GM19395 (cell line): ENCODE results near the gene OPTN.
A peak's percentile ranks its signal among the peaks of the same experiment; 100 is the strongest.
"Not testable (repeated sequence)": the region's sequence is repeated elsewhere in the genome, so short reads cannot be mapped to it uniquely, and the experiment has no call there.

ENCODE experiments used
- ATAC-seq: cut with Tn5 transposase; IDR thresholded peaks from one replicate; pipeline ENCODE4 v1.9.1; 2021; ENCODE audit warnings: mild to moderate bottlenecking, moderate library complexity; ENCODE audit not compliant: unreplicated experiment

The OPTN gene

DNA sequence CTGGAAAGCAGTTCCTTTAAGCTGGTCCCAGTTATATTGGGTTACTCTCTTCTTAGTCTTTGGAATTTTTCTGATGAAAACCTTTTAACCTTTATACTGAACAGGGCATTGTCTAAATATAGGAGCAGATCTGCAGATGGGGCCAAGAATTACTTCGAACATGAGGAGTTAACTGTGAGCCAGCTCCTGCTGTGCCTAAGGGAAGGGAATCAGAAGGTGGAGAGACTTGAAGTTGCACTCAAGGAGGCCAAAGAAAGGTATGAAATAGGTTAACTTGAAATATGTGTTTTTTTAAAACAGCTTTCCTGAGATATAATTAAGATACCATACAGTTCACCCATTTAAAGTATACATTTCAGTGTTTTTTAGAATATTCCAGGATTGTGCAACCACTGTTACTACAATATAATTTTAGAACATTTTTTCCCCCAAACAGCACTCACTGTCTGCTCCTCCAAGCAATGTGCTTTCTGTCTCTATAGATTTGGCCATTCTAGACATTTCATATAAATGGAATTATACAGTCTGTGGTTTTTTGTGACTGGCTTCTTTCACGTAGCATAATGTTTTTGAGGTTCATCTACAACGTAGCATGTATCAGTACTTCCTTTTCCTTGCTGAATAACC is 18.9 kb downstream of the OPTN start:
- no peak for ATAC-seq

DNA sequence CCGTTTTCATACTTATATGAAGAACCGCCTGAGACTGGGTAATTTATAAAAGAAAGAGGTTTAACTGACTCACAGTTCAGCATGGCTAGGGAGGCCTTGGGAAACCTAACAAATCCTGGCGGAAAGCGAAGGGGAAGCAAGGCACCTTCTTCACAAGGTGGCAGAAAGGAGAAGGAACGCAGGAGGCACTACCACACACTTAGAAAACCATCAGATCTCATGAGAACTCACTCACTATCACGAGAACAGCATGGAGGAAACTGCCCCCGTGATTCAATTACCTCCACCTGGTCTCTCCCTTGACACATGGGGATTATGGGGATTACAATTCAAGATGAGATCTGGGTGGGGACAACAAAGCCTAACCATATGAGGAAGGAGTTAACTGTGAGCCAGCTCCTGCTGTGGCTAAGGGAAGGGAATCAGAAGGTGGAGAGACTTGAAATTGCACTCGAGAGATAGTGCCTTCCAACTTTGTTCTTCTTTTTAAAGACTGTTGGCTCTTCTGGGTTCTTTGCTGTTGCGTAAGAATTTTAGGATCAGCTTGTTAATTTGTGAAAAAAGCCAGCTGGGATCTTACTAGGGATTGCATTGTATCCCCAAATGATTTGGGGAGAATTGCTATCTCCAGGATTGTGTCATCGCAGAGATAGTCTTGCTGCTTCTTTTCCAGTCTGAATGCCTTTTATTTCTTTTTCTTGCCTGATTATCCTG is 21.0 kb downstream of the OPTN start:
- no peak for ATAC-seq

DNA sequence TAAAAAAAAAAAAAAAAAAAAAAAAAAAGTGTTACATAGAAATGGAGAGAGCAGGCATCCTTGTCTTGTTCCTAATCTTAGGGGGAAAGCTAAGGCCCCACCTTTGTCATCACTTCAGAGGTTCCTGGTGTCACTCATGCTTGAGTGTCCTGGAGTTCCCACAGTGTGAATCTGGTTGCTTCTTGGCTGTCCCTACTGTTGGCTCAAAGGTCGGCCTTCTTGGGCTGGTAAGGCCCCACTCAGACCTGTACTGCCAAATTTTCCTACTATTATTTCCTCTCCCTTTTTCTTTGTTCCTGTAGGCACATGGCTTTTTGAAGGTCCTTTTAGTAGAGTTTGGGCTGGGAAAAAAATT is 21.5 kb downstream of the OPTN start:
- no peak for ATAC-seq

DNA sequence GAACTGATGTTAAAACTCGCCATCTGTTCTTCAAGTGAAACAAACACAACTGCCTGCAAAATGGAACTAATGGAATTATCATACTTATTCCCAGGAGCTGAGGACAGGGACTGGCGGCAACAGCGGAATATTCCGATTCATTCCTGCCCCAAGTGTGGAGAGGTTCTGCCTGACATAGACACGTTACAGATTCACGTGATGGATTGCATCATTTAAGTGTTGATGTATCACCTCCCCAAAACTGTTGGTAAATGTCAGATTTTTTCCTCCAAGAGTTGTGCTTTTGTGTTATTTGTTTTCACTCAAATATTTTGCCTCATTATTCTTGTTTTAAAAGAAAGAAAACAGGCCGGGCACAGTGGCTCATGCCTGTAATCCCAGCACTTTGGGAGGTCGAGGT is 36.7 kb downstream of the OPTN start:
- ATAC-seq = no peak

DNA sequence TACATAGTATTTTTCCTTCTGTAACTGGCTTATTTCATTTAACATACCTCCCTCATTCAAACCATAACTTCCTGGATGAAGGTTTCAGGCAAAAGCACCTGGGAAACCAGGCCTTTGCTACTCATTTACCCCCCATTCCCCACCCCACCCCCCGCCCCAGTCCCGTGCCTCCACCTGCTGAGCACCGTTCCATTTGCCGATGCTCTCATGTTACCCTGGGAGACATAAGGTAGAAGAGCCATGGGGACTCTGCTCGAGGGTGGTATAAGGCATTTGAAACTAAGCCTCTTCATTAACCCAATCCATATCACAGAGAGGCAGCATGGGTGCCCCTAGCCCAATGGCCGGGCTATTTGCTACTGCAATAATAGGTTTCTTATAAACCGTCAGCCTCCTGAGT is 39.2 kb downstream of the OPTN start:
- no peak for ATAC-seq

DNA sequence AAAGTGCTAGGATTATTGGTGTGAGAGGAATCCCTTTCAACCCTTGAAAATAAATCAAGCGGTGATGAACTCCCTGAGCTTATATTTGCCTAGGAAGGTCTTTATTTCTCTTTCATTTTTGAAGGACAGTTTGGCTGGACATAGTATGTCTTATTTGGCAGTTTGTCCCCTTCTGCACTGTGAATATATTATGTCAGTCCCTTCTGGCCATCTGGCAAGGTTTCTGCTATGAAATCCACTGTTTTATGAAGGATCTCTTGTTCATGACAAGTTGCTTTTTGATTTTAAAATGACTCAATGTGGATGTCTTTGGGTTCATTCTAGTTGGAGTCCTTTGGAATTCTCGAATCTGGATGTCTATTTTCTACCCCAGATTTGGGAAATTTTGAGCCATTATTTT is 39.7 kb downstream of the OPTN start:
- ATAC-seq = no peak

DNA sequence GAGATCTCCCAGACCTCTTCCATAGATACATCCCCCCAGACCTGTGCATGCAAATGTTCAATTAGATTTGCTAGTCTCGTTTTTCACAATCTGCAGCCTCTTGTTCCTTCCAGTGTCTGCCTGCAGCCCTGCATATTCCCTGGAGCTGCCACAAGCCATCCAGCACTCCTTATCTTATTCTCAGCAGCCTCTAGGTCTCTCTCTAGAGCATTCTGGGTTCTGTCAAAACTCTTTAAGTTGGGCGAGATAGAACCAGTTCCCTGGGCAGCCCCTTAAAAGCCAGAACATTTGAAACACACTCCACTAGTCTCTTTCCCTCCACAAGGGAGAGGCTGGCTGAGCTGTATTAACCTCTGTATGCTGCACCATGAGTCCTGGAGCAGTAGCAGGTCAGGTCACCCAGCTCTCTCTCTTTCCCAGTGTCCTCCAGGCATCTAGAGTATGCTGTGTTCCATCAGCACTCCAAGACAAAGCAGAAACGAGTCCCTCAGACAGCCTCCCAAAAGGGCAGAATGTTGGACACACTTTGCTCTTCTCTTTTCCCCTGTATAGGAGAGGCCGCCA is 40.7 kb downstream of the OPTN start:
- no peak for ATAC-seq

DNA sequence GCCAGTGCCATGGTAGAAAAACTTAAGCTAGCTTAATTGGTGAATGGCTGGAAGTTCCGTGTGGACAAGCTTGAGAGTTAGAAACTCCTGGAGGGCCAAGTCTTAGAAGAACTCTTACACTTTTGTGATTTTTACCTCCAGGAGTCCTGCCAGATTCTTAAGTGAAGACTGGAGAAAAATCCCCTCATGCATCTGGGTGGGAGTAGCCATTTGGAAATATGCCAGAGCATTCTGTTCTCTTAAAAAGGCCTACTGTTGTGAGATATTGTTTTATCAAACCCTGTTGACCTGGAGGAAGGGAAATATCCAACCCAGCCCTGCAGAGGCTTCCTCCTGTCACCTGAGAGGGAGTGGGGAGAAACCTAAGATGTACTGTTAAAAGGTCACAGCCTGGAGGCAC is 43.8 kb downstream of the OPTN start:
- no peak for ATAC-seq

DNA sequence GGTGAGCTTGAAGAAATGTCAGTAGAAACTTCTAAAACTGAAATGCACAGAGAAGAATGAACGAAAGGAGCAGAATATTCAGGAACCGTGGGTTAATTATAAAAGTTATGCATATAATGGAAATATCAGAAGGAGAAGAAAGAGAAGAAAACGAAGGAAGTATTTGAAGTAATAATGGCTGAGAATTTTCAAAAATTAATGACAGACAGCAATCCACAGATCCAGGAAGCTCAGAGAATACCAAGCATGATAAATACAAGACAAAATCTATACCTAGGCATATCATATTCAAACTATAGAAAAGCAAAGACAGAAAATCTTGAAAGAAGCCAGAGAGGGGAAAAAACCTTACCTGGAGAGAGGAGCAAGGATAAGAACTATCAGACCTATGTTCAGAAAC is 44.9 kb downstream of the OPTN start:
- no peak for ATAC-seq

DNA sequence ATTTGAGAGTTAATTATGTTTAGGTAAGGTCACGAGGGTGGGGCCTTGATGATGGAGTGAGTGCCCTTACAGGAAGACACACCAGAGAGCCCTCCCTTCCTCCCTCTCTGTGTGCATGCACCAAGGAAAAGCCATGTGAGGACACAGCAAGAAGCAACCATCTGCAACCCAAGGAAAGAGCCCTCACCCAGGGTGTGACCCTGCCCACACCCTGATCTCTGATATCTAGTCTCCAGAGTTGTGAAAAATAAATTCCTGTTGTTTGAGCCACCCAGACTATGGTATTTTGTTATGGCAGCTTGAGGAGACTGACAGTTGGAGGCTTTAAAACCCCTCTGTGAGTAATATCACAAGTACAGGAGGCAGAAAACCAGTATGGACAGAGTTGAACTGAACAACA is 46.4 kb downstream of the OPTN start:
- no peak for ATAC-seq

DNA sequence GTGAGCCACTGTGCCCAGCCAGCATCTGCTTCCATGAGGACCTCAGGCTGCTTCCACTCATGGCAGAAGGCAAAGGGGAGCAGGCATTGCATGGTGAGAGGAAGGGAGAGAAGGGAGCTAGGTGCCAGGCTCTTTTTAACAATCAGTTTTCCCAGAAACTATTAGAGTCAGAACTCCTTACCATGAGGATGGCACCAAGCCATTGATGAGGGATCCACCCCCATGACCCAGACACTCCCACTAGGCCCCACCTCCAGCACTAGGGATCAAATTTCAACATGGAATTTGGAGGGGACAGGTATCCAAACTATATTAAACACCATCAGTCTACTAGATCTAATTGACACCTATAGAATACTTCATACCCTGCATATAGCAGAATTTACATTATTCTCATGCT is 47.2 kb downstream of the OPTN start:
- ATAC-seq = no peak

DNA sequence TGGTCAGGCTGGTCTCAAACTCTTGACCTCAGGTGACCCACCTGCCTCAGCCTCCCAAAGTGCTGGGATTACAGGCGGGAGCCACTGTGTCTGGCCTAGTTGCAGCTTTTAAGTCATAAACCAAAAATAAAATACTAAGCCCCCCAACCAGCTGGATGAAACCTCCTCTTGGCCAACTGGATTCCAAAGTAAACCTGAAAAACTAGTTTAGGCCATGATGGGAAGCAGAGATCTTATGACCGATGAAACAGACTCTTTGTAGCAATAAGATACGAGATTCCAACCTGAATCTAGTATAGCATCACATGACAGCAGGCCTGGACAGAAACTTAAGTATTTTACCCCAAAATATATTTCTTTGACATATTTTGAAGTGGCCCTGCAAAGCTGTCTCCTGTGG is 52.3 kb downstream of the OPTN start:
- no peak for ATAC-seq

DNA sequence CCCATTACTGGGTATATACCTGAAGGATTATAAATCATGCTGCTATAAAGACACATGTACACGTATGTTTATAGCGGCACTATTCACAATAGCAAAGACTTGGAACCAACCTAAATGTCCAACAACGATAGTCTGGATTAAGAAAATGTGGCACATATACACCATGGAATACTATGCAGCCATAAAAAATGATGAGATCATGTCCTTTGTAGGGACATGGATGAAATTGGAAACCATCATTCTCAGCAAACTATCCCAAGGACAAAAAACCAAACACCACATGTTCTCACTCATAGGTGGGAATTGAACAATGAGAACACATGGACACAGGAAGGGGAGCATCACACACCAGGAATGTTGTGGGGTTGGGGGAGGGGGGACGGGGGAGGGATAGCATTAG is 55.9 kb downstream of the OPTN start:
- not testable (repeated sequence) for ATAC-seq

DNA sequence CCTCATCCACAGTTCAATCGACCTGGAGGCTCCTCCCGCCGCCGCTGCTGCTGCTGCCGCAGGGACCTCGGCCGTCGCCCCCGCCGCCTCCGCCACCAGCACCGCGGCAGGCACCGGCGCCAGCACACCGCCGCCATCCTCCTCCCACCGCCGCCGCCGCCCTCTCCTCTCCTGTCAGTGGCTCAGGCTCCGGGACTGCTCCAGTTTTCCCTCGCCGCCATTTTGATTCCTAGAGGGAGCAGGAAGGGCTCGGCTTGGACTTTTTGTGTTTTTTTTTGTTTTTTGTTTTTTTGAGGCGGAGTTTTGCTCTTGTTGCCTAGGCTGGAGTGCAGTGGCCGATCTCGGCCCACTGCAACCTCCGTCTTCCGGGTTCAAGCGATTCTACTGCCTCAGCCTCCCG is 58.4 kb downstream of the OPTN start:
- no peak for ATAC-seq

DNA sequence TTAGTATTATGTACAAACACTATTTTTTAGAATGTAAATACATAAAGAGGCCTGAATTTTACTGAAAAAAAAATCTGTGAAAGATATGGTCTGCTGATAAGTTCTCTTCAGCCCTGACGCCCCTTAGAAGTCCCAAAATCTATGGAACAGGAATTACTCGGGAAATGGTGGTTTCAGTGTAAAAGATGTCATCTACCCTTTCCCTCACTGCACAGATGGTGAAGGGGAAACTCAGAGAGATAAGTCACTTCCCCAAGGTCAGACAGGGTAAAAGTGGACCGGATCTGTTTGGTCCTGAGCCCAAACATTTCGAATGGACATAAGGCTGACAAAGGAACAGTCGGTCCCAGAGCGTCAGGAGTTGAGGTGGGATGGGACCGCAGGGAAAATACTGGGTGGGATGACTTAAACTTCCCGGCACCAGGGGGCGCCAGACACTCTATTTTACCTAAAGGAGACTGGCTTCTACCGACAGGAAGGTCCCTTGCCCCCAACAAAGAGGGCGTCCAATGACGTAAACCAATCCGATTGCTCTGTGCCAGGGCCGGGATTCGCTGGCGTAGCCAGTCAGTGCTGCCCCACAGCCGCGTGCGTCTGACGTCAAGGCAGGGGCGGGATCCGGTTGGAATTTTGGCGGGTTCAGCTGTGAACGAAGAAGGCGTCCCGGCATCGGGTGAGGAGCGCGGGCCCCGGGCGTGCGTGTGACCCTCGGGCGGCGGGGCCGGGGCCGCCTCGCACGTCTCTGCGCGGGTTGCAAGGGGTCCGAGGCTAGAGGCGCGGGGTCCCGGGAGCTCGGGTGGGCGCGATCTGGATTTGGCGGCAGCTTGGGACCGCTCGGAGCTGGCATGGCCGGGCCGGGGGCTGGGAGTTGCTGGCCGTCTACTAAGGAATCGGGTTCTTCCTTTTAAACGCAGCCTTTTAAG is 61.2 kb downstream of the OPTN start, which contains the start of gene MCM10:
TSS of gene MCM10 (plus strand) at position 625 of the 923 bp plus-strand sequence. CDS start 2,645 bp downstream, outside the sequence.
- ATAC-seq = peak; percentile 100

DNA sequence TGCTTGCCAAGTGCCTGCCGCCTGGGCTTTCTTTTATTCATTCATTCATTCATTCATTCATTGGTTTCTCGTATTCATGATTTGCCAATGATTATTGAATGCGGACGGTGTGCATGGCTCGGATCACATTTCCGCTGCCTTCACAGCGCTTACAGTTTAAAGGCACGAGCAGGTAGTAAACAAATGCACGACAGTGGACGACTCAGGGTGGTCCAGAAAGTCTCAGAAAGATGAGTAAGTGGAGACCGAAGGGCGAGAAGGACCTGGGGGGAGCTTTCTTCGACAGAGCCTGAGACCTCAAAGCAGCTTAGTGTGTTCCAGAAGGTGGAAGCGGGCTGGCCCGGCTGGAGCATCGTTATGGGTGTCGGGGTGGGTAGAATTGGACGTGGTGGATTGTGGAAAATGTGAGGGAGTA is 61.9 kb downstream of the OPTN start:
- ATAC-seq = peak; percentile 13

DNA sequence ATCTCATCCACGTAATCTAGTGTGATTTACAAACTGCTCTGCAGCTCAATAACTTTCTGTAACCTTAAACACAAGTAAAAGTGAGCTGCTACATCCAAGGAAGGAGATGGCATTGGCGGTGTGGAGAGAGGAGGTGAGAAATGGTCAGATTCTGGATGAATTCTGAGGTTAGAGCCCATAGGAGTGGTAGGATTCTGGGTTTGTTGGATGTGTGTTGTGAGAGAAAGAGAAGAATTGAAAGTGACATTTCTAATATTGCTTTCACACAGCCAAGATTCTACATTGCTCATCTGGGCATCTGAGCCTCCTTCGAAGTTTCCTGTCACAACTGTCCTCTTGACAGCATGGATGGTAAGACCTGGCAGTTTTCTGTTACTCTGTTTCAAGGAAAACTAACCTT is 63.9 kb downstream of the OPTN start:
- no peak for ATAC-seq

DNA sequence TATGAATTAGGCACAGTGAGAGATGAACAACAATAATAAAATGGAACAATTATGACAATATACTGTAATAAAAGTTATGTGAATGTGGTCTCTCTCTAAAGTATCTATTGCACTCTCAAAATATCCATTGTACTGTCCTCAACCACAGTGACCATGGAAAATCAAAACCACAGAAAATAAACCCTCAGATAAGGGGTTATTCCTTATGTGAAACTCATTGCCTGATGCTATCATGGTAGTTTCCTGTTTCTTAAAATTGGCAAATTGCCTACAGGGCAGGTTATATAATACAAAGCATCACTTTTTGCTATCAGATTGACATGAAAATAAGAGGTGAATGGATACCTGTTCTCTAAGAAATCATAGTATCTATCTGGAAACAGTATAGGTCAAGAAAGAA is 65.2 kb downstream of the OPTN start:
- no peak for ATAC-seq

DNA sequence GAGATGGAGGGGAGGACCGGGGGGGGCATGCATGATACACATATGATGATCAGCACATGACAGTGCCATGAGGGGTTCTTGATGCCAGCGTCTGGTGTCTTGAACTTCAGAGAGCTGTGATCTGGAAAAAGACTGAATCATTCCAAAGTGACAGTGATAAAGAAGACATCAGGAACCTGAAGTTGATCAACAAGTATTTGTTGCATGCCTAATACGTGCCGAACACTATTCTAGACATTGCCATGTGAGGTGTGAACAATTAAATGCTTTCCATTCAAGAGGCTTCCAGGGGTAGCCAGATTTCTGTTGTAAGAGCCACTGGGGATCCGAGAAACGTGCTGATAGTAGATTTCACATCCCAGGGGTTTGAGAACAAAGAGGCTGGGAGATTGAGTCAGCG is 67.6 kb downstream of the OPTN start:
- no peak for ATAC-seq

DNA sequence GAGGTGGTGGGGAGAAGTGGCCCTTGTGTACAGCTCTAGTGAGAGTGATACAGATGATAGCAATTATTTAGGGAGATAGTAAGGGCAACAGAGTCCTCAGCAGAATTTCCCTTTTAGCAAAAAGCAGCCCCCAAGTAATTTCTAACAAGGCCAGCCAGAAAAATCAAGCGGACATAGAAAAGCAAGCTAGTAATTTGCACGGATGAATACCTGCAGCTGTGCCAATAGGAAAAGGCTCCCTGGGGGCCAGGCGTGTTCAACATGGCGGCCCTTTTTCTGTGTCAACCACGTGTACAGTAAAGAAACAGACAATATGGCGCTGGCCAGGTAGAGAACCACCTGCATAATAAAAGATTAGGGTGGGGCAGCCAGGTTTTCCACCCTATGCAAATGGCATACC is 68.8 kb downstream of the OPTN start:
- ATAC-seq = no peak

DNA sequence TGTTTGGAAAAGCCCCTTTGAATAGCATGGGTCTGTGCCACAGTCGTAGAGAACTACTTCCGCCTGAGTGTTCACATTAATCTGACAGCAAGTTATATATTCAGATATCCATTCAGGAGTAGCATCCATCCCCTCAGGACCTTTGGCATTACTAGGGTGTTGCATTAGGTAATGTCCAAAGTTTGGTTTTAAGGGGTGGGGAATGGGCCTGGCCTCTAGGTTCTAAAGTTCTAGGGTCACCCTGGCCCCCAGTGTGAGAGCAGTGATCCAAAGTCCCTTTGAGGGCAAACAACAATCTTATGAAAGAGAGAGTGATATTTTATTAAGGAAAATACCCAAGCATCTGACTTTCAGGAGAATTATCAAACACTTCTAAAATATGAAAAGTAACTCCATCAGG is 73.7 kb downstream of the OPTN start:
- no peak for ATAC-seq

DNA sequence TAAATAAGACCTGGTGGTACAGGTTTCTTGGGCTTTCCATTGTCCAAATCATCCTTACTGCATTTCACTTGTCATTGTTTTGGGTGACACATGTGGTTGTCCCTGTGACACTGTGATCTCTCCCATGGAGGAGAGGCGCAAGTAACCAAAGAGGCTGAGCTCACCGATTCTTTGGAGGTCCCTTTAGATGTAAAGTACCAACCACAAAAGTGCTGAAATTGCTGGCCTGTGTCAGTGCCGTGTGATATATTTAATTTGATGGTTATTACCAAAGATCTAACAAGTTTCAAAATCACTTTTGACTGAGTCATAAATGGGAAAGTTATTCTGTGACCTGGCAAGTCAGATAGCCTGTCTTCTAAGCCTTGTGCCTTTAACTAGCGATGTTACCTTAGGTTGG is 80.8 kb downstream of the OPTN start:
- ATAC-seq = no peak
